AG09319 (cell line): ENCODE measurements around the gene NRL.

ENCODE experiments used
- DNase-seq: peaks from one replicate; pipeline ENCODE4 v3.0.0-alpha.2; 2010; ENCODE audit warnings: low read depth; ENCODE audit errors: extremely low read depth
- TF ChIP-seq, protein P1 (sequence below): IDR thresholded peaks from 2 replicates; pipeline ENCODE4 v1.5.1; 2011; ENCODE audit warnings: low read depth, mild to moderate bottlenecking, inconsistent platforms, low read length, moderate library complexity

The NRL gene

DNA sequence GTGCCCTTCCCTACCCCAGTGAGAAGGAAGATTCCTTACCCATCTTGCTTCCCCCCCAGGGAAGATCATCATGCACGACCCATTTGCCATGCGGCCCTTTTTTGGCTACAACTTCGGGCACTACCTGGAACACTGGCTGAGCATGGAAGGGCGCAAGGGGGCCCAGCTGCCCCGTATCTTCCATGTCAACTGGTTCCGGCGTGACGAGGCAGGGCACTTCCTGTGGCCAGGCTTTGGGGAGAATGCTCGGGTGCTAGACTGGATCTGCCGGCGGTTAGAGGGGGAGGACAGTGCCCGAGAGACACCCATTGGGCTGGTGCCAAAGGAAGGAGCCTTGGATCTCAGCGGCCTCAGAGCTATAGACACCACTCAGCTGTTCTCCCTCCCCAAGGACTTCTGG, 11.3 kb downstream of the NRL start:
- TF ChIP-seq, protein P1, sequence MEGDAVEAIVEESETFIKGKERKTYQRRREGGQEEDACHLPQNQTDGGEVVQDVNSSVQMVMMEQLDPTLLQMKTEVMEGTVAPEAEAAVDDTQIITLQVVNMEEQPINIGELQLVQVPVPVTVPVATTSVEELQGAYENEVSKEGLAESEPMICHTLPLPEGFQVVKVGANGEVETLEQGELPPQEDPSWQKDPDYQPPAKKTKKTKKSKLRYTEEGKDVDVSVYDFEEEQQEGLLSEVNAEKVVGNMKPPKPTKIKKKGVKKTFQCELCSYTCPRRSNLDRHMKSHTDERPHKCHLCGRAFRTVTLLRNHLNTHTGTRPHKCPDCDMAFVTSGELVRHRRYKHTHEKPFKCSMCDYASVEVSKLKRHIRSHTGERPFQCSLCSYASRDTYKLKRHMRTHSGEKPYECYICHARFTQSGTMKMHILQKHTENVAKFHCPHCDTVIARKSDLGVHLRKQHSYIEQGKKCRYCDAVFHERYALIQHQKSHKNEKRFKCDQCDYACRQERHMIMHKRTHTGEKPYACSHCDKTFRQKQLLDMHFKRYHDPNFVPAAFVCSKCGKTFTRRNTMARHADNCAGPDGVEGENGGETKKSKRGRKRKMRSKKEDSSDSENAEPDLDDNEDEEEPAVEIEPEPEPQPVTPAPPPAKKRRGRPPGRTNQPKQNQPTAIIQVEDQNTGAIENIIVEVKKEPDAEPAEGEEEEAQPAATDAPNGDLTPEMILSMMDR = no peak

DNA sequence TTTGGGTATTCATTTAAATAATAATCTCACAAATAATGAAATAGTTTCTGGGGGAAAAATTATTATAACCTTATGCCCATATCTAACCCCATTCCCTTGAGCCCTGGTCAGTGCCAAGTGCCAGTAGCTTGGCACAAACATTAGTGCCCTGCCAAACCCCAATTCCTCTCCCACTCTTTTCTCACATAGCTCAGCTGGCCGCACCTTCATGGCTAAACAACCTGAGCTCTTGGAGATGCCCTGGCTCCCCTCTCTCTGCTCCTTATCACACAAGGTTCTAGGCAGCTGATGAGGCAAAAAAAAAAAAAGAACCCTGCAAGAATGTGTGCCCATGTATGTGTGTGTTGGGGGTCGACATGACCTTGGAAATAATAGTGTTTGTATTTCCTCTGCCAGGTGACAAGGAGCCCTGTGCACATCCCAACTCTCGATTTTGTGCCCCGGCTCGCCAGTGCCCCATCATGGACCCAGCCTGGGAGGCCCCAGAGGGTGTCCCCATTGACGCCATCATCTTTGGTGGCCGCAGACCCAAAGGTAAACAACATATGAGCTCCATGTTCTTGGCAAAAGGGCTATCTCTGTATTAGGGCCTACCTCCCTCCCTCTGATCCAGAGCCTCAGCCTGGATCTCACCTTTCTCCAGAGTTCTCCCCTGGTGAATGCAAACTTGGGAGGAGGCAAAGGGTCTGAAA, 12.2 kb downstream of the NRL start:
- DNase-seq = no peak

More for the DNA sequence above, 11.3 kb downstream of the NRL start:
- no peak for DNase-seq

DNA sequence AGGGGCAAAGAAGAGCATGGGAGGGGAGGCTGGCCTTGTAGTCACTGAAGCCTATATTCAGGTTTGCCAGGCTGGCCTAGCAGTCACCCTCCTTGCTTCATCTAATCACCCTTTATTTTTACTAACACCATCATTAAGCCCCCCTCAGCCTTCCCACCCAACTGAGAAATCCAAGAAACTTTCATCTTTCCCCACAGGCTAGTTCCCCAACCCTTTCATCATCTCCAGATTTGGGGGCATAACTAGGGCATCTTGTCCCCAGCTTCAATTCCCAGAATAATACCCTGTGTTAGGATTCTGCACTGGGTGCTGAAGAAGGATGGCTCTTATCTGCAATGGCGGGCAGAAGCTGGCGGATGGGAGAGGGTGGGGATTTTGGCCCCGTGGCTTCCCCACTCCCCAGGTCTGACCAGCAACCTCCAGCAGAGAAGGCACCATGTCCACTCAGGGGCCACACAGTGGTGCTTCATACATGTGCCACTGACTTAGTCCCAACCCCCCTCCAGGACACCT, 13.7 kb downstream of the NRL start:
- TF ChIP-seq, protein P1 = no peak

More for the DNA sequence above, 12.2 kb downstream of the NRL start:
- TF ChIP-seq, protein P1 = no peak

DNA sequence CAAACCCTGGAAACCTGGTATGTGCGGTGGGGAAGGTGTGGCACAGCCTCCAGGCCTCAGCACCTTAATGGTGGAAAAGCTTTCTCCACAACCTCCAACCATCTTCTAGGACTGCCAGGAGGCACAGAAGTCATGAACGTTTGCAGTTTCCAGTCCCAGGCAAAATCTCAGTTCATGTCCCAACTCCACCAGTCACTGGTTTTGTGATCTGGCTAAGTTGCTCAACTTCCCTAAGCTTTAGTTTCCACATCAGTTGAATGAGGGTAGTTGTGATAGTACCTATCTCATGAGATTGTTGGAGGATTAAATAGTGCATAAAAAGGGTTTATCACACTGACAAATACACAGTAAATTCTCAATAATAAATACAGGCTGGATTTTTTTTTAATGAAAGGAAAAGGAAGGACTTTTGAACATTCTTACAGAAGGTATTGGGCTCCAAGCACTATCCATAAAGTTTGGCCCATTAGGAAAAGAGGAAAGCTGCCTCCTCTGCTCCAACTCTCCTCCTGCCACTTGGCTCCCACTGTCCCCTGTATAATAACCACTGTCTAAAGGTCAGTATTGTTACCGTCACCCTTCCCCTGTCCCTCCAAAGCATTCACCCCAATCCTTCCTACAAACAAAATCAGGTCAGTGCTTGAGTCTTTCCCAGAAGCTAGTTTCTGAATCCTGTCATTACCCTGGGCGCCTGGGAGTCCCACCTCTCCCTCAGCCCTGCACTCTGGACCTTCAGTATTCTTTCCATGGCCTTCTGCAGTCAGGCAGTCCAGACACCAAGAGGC, 14.4 kb downstream of the NRL start:
- TF ChIP-seq, protein P1 = no peak
- no peak for DNase-seq

More for the DNA sequence above, 13.7 kb downstream of the NRL start:
- no peak for DNase-seq

DNA sequence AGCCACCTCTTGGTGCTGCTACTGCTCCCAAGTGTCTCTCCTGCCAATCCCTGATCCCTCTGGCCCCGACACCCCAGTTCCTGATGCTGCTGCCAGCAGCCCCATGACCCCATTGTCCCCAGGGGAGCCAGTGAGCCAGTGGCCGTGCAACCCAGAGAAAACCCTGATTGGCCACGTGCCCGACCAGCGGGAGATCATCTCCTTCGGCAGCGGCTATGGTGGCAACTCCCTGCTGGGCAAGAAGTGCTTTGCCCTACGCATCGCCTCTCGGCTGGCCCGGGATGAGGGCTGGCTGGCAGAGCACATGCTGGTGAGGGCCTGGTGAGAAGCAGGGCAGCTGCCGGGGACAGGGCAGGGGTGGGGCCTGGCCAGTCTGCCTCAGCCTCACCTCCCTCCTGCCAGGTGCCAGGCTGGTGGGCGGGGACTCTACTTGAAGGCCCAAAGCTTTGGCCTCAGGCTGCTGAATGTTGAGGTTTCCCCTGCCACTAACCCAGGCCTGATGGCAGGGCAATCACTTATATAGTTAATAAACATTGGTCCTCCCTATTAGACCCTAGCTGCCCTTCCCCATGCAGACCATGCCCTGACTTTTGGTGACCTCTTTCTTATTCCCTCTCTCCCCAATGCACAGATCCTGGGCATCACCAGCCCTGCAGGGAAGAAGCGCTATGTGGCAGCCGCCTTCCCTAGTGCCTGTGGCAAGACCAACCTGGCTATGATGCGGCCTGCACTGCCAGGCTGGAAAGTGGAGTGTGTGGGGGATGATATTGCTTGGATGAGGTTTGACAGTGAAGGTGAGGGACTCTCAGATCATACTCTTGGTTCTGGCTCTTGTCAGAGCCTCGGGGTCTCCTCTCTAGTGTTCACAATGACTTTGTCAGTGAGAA, 15.6 kb downstream of the NRL start:
- DNase-seq = no peak
- TF ChIP-seq, protein P1 = no peak

DNA sequence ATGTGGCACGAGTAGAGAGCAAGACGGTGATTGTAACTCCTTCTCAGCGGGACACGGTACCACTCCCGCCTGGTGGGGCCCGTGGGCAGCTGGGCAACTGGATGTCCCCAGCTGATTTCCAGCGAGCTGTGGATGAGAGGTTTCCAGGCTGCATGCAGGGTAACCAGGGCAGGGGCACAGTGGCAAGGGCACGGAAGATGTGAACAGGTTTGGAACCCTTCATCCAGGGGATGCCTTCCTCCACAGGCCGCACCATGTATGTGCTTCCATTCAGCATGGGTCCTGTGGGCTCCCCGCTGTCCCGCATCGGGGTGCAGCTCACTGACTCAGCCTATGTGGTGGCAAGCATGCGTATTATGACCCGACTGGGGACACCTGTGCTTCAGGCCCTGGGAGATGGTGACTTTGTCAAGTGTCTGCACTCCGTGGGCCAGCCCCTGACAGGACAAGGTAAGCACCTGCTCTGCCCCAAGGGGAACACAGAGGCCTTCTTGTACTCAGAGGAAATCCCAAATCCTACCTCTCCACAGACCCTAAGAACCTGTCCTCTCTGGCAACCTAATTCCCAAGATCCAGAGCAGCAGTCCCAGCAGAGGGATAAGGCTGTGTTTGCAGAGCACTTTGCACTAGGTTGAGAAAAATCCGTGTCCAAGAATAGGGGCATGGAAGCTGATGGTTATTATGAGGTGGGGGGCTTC, 16.4 kb downstream of the NRL start:
- no peak for DNase-seq
- TF ChIP-seq, protein P1 = no peak
